HG03460 (cell line): Measurements from ENCODE around the gene KLF12.
A peak's percentile ranks its signal among the peaks of the same experiment; 100 is the strongest.

ENCODE experiments used
- ATAC-seq: cut with Tn5 transposase; IDR thresholded peaks from one replicate; pipeline ENCODE4 v1.9.1; 2021; ENCODE audit not compliant: unreplicated experiment

The KLF12 gene

DNA sequence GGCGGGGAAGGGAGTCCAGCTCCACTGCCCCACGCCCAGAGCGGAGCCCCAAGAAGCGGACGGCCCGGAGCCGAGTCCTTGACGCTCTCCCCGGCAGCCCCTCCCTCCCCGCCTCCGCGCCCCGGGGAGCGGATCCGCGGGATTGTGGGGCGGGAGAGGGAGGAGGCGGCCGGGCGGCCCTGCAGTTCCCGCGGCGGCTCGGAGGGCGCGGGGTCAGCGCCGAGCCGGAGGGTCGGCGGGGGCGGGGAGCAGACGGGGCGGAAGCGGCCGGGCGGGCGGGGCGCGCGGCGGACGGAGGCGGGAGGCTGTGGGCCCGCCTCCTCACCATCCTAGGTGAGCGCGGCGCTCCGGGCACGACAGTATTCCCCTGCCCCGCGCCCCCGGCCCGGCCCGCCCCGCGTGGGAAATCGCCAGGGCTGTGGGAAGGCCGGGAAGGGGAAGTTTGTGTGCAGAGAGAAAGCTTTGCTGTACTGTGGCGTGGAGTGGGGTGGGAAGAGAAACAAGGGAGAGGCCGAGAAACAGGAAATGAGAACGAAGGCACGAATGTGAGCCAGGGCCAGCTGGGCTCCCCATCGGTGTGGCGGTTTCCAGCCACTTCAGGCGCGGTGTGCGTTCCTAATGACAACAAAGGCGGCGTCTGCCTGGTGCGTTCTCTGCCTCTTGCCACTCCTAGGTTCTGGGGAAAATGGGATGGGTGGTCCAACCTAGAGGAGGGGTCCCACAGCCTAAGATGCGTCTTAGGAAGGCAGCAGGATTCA lies 1.3 kb upstream of the KLF12 start:
- peak; percentile 41 for ATAC-seq

DNA sequence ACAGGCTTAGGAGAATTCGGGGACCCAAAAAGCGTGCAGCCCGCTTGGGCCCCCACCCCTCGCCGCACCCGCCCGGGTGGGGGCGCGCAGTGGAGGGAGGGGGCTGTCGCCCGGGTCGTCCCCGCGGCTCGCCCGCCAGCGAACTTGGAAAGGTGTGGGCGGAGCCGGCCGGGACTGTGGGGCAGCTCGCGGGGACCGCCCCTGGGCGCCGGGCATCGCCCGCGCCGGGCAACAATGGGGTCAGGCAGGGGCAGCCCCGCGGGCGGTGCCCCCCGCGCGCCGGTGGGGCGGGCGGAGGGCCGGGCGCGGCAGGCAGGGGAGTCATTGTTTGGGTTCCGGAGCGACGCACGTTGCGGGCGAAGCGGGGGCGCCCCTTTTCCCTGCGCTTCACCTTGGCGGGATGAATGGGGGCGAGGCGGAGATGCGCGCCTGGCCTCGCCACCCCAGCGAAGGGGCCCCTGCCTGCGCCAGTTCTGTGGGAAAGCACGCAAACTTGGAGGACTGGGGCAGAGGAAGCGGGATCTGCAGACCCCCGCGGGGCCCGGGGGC lies 647 bp upstream of the KLF12 start:
- peak; percentile 19 for ATAC-seq

DNA sequence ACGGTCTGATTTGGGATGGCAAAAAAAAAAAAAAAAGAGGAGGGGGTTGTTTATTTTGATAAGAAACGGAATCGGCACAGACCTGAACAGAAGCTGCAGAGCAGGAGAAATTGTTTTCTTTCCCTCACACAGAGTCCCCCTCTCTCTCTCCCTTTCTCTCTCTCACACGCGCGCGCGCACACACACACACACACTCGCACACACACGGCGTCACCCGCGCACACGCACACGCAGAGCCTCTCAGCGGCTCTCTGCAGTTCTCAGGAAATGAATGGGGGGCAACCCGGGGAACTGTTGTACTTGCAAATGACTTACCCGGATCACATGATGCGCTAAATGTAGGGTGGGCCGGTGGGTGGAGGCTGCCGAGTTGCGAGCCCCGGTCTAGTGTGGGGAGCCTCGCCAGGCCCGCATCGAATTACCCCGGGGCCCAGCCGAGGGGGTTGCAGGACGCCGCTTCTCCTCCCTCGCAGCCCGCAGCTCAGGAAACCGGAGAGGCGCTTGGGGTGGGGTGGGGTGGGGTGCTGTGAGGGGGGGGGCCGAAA lies 475 bp downstream of the KLF12 start:
- peak; percentile 46 for ATAC-seq

DNA sequence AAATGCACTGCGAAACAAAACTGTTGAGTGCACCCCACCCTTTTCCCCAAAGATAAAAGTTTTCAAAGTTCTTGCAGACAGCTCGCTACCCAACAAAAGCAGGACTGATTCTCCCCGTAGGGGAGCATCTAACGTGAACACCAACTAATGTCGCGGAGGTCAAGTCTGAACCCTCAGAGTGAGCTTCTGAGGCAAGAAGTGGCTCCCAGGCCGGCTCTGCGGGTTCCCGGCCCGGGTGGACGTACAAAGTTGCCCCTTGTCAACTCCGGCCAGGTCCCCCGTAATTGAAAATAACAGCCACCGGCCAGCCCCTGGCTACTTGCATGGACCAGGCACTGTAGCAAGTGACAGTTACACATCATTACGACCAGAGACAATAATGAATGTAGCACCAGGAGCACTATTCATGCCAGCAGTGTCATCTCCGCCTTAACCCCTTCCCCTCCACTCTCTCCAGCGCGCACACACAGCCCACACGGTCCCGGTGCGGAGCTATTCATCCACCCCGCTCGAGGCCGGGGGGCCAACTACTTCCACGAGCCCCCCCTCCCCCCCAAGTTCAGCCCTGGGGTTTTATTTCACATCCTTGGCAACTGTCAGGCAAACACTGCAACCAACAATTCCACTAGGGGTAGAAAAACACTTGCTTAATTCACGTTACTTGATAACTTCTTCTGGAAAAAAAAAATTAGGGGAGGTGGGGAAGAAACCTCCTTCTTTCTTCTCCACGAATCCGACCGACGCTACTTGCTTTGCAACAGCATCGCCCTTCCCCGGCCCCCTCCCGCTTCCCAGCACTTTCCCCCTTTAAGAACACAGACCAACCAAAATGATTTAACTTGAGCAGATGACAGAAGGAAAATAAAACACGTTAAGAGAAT lies 1.2 kb downstream of the KLF12 start:
- no peak for ATAC-seq

DNA sequence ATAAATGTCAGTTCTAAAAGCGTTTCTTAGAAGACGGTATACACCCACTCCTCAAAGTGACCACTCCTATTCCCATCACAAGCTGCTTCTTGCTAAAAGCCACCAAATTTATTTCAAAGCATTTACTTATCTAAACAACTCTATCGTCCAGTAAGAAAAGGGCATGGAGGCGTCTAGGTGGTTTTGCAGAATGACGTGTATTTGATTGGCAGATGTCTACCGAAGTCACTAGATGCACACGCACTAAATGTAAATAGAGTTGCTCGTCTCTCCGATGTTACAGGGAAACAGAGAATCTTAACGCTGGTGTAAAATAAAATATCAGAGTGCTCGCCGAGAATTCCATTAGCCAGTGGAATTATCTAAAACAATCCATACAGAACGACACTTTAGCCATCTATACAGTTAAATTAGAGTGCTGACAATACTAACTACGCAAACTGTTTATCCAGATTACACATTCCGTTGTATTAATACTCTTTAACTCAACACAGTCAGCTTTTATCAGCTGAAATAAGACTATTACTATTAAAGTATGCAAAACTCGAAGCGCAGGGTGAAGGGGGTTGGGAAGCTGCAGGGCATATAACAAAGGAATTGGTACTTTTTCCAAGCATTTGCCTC lies 1.9 kb downstream of the KLF12 start:
- no peak for ATAC-seq

DNA sequence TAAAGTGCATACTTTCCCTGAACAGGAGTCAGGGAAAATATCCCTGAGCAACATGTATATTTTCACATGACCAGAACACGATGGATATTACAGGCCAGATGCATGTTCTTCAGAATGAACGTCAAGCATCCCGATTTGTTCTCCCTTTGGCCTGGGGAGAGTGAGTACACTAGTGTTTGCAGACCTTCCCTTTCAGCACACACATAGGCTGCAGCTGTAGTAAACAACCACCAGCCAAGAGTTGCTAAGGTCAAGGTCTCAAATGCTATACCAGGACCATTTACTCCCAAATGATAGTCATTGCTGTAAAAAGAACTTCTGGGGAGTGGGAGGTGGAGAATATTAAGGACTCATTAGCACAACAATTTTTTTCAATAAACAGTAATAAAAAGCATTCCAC lies 3.0 kb downstream of the KLF12 start:
- ATAC-seq, result no peak

DNA sequence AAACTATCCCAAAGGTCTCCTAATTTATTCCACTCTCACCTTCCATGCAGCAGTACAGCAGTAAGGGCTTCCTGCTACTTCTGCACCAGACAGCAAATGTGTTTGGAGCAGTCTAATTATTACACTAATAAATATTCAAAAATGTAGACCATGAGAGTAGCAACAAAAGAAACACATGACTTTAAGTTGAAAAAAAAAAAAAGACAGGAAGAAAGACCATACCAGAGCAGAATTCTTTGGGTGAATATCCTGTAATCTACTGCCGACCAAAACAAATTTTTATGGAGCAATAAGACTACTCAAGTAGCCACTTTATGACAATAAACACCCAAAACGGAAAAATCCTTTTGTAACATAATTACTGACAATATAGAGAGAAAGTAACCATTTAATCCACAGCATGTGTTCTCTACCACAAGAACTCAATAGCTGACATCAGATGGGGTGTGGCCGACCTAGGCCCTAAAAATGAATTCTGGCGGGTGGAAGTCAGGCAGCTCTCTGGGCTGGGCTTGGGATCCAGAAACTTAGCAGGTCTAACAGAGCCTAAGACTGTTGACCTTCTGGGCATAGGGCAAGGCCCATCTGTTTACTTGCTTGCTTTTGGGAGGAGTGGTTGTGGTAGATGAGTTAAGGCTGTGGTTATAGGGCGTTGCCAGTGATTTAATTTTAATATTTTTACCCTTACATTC lies 4.6 kb downstream of the KLF12 start:
- ATAC-seq, result no peak

DNA sequence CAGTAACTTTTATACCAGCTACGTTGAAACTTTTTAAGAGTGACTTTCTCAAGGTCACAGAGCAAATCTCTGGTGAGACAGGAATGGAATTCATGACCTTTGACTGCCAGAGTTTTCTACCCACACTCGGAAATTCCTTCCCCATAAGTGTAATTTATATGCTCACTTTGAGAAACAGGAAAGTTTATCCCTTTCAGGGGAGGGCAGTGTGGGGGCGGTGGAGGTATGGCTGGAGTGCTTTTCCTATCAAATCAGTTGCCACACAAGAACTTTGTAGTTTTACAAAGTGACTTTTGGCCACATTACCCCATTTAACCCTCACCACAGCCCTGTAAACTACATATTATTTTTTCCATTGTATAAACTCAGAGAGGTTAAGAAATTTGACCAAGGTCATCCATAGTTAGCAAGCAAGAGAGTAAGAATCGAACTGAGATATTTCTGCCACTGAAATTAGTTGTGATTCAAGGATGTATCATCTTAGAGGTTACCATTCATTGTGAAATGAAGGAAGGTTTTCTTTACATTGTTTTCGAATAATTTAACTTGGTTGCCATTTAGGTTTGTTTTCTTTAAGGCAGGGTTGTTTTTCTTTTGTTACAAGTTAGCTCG lies 5.9 kb downstream of the KLF12 start:
- ATAC-seq, result no peak

DNA sequence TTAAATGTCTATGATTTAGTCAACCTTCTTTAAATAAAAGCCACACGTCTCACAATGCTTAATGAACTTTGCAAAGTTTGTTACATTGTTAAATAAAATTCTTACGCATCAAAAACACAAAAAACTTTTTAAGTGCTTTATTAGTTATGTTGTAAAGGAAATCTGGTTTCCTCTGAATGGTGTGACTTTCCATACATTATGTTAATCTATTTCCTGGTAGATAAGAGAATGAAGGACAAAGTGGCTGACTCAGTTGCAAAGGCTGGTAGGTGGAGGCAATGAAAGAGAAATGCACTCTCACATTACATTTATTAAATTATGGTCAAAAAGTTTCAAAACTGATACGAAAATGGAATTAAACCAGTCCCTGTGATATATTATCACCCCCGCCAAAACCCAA lies 15.9 kb downstream of the KLF12 start:
- no peak for ATAC-seq

DNA sequence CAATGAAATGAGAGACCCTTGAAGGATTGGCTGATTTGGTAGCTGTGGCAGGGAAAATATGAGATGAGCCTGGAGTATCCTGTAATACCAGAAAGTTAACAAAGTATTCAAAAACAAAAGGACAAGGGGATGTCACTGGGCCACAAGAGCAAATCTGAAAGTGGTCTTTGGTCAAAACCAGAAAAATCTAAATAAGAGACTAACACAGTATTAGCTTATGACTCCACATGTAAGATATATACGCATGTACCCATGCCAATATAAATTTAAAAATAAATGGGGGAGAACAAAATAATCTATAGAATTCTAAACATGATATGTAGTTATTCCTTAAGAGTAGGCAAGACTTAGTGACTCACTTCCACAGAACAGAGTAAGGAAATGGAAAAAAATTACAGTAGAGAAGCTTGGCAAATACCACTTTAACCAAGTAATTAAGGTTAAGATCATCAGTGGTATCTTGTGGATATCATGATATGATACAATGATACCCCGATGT lies 16.9 kb downstream of the KLF12 start:
- no peak for ATAC-seq

DNA sequence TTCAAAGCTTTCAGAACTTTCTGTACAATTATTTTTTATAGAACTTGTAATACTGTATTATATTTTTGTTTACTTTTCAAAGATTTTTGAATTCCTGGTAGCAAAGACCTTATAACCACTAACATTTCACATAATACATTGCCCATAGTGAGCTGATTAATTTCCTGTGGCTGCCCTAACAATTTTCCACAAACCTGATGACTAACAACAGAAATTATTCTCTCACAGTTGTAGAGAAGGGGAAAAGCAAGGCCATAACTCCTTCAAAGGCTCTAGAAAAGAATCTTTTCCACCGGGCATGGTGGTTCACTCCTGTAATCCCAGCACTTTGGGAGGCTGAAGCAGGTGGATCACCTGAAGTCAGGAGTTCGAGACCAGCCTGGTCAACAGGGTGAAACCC lies 19.1 kb downstream of the KLF12 start:
- ATAC-seq, result no peak

DNA sequence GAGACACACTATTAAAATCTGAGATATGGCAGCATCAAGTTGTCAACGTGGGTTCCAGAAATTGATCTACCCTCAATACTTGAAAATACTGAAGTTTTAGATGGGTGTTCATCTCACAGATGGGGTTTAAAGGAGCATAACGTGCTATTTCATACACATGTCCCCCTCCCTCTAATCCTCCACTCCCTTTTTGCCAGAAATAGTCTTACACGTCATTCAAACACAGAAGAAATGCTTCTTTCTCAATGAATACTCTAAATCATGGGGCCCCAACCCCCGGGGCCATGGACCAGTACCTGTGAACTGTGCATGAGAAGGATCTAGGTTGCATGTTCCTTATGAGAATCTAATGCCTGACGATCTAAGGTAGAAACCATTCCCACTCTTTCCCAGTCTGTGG lies 19.6 kb downstream of the KLF12 start:
- ATAC-seq, result no peak

DNA sequence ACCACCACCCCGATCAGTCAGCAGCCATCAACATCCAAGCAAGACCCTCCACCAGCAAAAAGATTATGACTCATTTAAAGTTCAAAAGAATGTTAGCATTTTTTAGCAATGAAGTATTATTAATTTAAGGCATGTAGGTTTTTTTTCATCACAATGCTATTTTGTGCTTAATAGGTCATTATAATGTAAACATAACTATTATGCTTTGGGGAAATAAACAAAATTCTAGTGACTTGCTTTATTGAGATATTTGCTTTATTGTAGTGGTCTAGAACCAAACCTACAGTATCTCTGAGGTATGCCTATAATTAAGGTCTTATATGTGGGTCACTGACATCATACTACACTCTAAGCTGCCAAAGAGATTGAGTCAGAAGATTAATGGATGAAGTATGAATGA lies 20.0 kb downstream of the KLF12 start:
- ATAC-seq, result no peak

DNA sequence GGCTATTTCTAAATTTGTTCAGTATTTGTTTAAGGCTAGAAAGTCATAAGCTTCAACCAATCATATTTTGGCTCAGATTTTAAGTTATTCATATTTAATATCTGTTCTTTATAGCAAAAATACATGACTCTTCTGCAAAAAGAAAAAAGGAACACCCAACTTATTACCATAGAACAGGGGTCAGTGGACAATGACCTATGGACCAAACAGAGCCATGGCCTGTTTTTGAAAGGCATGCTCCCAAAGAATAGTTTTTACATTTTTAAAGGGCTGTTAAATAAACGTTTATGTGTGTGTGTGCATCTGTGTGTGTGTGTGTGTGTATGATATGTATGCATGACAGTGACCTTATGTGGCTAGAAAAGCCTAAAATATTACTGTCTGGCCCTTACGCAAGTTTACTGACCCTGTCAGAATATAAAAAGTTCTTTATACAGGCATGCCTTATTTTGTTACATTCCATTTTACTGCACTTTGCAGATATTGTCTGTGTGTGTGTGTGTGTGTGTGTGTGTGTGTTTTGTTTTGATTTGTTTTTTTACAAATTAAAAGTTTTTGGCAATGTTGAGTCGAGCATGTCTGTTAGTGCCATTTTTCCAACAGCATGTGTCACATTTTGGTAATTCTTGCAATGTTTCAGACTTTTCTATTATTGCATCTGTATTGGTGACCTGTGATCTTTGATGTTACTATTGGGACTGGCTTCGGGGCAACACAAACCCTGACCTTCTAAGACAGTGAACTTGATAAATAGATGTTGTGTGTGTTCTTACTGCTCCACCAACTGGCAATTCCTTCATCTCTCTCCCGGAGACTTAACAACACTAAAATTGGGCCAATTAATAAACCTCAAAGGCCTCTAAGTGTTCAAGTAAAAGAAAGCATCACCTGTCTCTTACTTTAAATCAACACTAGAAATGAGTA lies 22.0 kb downstream of the KLF12 start:
- ATAC-seq, result no peak

DNA sequence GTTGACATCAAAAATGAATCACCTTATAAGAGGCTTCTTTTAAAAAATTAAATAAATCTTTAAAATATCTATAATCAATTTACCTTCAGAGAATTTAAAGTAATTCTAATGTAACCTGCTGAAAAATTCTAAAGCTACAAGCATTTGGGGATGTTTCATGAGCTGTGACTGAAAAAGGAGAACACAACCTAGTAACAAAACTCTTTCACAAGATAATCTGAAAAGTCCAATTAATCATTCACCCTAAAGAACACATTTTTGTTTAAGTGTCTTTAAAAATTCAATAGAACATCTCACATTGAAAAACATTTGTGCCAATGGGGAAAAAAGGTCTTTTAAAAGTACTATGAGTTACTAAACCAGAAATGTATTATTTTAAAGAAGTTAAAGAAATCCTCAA lies 22.8 kb downstream of the KLF12 start:
- no peak for ATAC-seq

DNA sequence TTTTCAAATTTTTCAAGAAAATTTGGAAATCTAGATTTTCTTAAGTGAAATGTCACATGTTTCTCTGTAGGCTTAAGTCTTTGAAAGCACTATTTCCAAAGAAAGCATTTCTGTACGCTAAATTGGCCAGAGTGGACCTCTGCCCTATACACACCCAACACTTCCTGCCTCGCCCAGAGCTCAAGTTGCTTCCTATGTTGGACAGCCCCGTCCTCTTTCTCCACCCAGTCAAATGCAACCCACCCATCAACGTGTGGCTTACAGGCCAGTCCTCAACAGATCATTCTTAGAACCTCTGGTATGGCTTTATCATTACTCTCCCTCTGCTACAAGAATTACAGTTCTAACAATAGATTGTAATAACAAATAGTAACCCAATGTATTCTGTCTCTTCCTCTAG lies 24.2 kb downstream of the KLF12 start:
- ATAC-seq, result no peak

DNA sequence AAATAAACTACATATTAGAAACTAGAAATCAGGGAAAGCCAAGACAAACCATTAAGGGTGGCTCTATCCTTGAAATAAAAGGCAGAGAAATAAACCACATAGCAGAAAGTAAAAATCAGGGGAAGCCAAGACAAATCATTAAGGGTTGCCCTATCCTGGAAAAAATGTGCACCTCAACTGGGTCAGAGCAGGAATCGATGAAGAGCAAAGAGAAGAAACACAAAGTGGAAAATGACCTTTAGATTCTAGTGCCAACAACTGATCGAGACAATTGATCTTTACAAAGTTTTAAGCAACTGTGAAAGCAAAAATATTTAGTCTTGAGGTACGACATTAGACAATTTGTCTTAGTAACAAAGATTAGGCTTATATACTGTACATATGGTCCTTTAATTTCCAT lies 26.6 kb downstream of the KLF12 start:
- ATAC-seq, result no peak

DNA sequence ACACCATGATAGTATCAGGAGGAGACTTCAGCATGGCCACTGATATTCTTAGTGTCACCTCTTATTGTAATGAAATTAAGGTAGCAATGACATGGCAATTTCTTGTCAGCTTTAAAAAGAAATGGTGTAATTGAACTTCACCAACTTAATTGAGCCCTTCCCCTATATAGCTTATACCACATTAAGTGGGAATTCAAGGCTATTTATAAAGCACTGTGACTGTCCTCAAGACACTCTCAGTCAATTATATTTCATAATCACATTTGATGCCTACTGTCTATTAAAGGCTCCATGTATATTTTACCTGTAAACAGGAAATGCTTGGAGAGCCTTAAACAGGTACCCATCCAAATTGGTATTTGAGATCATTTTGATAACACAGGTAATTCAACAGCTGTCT lies 28.3 kb downstream of the KLF12 start:
- ATAC-seq, result no peak

DNA sequence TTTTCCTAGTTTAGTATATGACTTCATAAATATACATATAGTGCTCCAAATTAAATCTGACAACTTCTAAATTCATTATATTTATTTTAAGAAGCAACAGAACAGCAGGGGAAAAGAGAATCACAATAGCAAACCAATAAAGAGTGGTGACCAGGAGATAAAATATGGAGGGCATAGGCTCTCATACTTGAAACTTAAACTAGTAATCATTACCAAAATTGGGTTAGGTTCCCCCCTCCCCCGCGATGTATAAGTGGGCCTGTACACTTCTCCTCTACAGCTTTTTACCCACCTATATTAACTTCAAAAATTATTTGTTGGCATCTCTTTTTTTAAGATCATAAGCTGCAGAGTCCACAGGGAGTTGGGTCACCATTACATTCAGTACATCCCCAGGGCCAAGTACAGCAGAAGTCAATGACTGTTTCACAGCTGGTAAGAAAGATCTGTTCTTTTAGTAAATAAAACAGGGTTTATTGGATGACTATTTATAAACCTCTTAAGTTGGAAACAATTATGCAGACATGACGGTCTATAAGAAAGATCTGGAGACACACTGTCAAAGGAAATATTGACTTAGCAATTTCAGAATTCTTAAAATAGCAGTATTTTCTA lies 29.4 kb downstream of the KLF12 start:
- no peak for ATAC-seq
